Dermis blood vessel endothelial cell (primary cell): ENCODE data around the gene SMU1. TPM values are rescaled to one million over a fixed set of nuclear protein-coding genes. Genes with fewer than 3 reads are reported as not detected.
"Not testable (repeated sequence)": the region's sequence is repeated elsewhere in the genome, so short reads cannot be mapped to it uniquely, and the experiment has no call there.

Source experiments
- DNase-seq: peaks from one replicate; pipeline ENCODE4 v3.0.0; 2010
- total RNA-seq: library from RNA; depleted of rRNA; stranded (reverse); fragments of >200 nt; gene quantifications from 2 replicates; pipeline ENCODE4 v1.2.3, GENCODE V29; 2014

SMU1 gene
- total RNA-seq, 1 donor from 2014 or later = 37.8 TPM

DNA sequence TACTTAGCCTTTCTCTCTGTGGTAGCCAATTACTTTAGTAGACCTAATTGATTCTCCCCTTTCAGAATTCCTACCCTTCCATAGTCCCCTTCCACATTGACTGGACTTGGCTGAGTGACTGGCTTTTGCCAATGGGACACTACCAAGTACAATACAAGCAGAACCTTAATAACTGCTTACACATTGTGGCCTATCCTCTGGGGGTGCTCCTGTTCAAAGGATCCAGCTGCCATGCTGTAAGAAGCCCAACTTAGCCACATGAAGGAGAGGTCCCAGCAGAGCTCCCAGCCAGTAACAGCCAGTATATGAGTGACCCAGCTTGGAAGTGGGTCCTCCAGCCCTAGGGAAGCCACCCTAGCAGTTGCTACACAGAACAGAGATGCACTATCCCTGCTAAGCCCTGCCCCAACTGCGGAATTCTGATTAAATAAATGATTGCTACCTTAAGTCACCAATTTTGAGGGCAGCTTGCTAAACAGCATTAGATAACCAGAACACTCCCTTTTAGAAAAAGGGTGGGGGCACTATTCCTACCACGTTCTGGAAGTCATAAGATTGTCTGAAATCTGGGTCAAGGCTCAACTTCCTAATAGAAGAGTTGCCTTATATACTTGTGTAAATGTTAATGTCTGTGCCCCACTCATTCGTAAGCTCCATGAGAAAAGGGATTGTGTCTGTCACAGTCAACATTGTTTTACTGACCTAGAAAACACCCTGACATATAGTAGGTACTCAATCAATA is 64.0 kb downstream of the SMU1 start:
- DNase-seq = no peak

DNA sequence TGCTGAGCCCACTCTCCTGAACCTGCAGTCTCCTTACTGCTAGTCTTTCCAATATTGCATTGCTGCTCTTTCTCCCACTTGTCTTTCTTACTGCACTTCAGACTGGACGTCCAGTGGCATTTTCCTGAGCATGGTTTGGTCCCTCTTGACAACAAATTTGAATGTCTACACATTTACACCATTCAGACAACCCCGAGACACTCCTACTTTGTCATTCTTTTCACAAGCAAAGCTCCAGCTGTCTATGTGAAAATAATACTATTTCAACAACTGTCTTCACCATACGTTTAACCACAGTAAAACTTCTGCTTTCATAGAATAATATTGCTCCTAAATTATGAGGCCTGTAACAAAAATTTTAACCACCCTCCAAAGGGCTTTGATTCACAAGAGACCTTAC is 64.6 kb downstream of the SMU1 start:
- DNase-seq = no peak

GRCh38 chr9:33007755-33008154 is 68.7 kb downstream of the SMU1 start:
- DNase-seq = no peak

DNA sequence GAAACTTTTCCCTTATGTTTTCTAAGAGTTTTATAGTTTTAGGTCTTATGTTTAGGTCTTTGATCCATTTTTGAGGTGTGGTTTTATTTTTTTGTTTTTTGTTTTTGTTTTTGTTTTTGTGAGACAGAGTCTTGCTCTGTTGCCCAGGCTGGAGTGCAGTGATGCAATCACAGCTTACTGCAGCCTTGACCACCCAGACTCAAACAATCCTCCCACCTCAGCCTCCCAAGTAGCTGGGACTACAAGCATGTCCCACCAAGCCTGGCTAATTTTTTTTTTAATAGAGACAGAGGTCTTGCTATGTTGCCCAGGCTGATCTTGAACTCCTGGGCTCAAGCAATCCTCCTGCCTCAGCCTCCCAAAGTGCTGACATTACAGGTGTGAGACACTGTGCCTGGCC is 71.1 kb downstream of the SMU1 start:
- not testable (repeated sequence) for DNase-seq

- peak; percentile 15 for DNase-seq
Measured at GRCh38 chr9:33000682-33001055, 75.8 kb downstream of the SMU1 start.

- DNase-seq = no peak
Measured at GRCh38 chr9:32992595-32993238, 83.8 kb downstream of the SMU1 start.

GRCh38 chr9:32991897-32992594 is 84.4 kb downstream of the SMU1 start:
- no peak for DNase-seq

Other genes starting within 250 kb of the SMU1 start
- 21.3 and 28.5 TPM in 2 replicates for gene APTX, start 75.0 kb downstream of the SMU1 start, total RNA-seq
- 134 and 149 TPM in 2 replicates for gene DNAJA1, start 51.4 kb downstream of the SMU1 start, total RNA-seq
- gene B4GALT1, start 90.7 kb upstream of the SMU1 start, total RNA-seq = 14.1 and 35.7 TPM in 2 replicates
- not detected in 2 replicates for gene SPINK4, start 163.5 kb upstream of the SMU1 start, total RNA-seq
- 39.7 and 48.3 TPM in 2 replicates for gene BAG1, start 188.0 kb upstream of the SMU1 start, total RNA-seq
- gene CHMP5, start 188.4 kb upstream of the SMU1 start, total RNA-seq = 106 and 116 TPM in 2 replicates
- gene NFX1, start 213.8 kb upstream of the SMU1 start, total RNA-seq = 14.5 and 17.7 TPM in 2 replicates